HEK293 (cell line): ENCODE measurements around the gene HSF2BP.
A peak's percentile ranks its signal among the peaks of the same experiment; 100 is the strongest.

Experiments used
- CTCF ChIA-PET: fragments of 350-600 bp; formaldehyde crosslinking; extraction: SDS; loops from one replicate; lab custom pipeline; 2021; ENCODE audit warnings: antibody characterized with exemption; lab: Yijun Ruan, JAX
- POLR2A ChIA-PET: fragments of 300-600 bp; formaldehyde crosslinking; extraction: SDS; loops from one replicate; lab custom pipeline; 2020; ENCODE audit warnings: antibody characterized with exemption, inconsistent platforms; lab: Yijun Ruan, JAX
- H3K27ac ChIP-seq: fragments of 200-500 bp; sonication (Bioruptor generic); 2 replicates; pipeline ENCODE4 v1.5.1; 2014; ENCODE audit warnings: low read depth, low read length, control low read depth, inconsistent platforms; ENCODE audit errors: extremely low read depth
- H3K36me3 ChIP-seq, 2 experiments: fragments of 200-500 bp in 1 of 2; sonication (Bioruptor generic) in 1 of 2; 1 replicate in 1 of 2; 2 replicates in 1 of 2; pipeline ENCODE4 v1.5.1; 2014 to 2017; ENCODE audit warnings: inconsistent platforms in 2 of 2, low read length in 2 of 2; ENCODE audit not compliant: control insufficient read depth in 2 of 2, insufficient read depth in 1 of 2
- H3K4me1 ChIP-seq: fragments of 200-500 bp; sonication (Bioruptor generic); 2 replicates; pipeline ENCODE4 v1.5.1; 2014; ENCODE audit warnings: mild to moderate bottlenecking, low read length, inconsistent platforms; ENCODE audit not compliant: control insufficient read depth, insufficient read depth
- H3K4me3 ChIP-seq: 2 replicates; pipeline ENCODE4 v1.5.1; 2011; ENCODE audit warnings: low read depth, mild to moderate bottlenecking, control low read depth, low read length, moderate library complexity
- H3K9me3 ChIP-seq: fragments of 200-500 bp; sonication (Bioruptor generic); 2 replicates; pipeline ENCODE4 v1.5.1; 2014; ENCODE audit warnings: low read depth, low read length, inconsistent platforms; ENCODE audit not compliant: control insufficient read depth, insufficient read depth
- ATF2 ChIP-seq: fragments of 450-650 bp; formaldehyde crosslinking; IDR thresholded peaks from 2 replicates; pipeline ENCODE4 v1.5.1; 2016; ENCODE audit warnings: missing biosample characterization, missing genetic modification characterization, low read depth
- IKZF3 ChIP-seq: fragments of 450-650 bp; IDR thresholded peaks from 2 replicates; pipeline ENCODE4 v1.5.0; 2018; ENCODE audit warnings: missing biosample characterization, mild to moderate bottlenecking, missing genetic modification characterization, moderate library complexity
- PATZ1 ChIP-seq: fragments of 450-650 bp; formaldehyde crosslinking; IDR thresholded peaks from 2 replicates; pipeline ENCODE4 v1.5.1; 2016; ENCODE audit warnings: missing biosample characterization, missing genetic modification characterization
- REPIN1 ChIP-seq: fragments of 450-650 bp; formaldehyde crosslinking; IDR thresholded peaks from 2 replicates; pipeline ENCODE4 v1.5.1; 2017; ENCODE audit warnings: missing biosample characterization, missing genetic modification characterization, low read depth
- ZBTB17 ChIP-seq: fragments of 450-650 bp; formaldehyde crosslinking; IDR thresholded peaks from 2 replicates; pipeline ENCODE4 v1.5.1; 2016; ENCODE audit warnings: missing biosample characterization, missing genetic modification characterization
- ZNF280D ChIP-seq: fragments of 450-650 bp; formaldehyde crosslinking; IDR thresholded peaks from 2 replicates; pipeline ENCODE4 v1.5.1; 2016; ENCODE audit warnings: missing biosample characterization, missing genetic modification characterization
- ZNF362 ChIP-seq: fragments of 450-650 bp; formaldehyde crosslinking; IDR thresholded peaks from 2 replicates; pipeline ENCODE4 v1.5.1; 2016; ENCODE audit warnings: missing biosample characterization, missing genetic modification characterization
- ZNF433 ChIP-seq: fragments of 450-650 bp; formaldehyde crosslinking; IDR thresholded peaks from 2 replicates; pipeline ENCODE4 v1.5.1; 2016; ENCODE audit warnings: missing biosample characterization, missing genetic modification characterization, low read depth
- ZNF514 ChIP-seq: fragments of 450-650 bp; formaldehyde crosslinking; IDR thresholded peaks from 2 replicates; pipeline ENCODE4 v1.5.1; 2016; ENCODE audit warnings: missing biosample characterization, missing genetic modification characterization
- ZNF560 ChIP-seq: fragments of 450-650 bp; formaldehyde crosslinking; IDR thresholded peaks from 2 replicates; pipeline ENCODE4 v1.5.1; 2017; ENCODE audit warnings: missing biosample characterization, missing genetic modification characterization, borderline replicate concordance
- ZNF660 ChIP-seq: fragments of 450-650 bp; IDR thresholded peaks from 2 replicates; pipeline ENCODE4 v1.5.1; 2018; ENCODE audit warnings: missing biosample characterization, mild to moderate bottlenecking, missing genetic modification characterization
- ZSCAN23 ChIP-seq: fragments of 450-650 bp; formaldehyde crosslinking; IDR thresholded peaks from 2 replicates; pipeline ENCODE4 v1.5.1; 2016; ENCODE audit warnings: missing biosample characterization, missing genetic modification characterization
- ZSCAN30 ChIP-seq: fragments of 450-650 bp; IDR thresholded peaks from 2 replicates; pipeline ENCODE4 v1.5.1; 2018; ENCODE audit warnings: missing biosample characterization, mild to moderate bottlenecking, missing genetic modification characterization, moderate library complexity

HSF2BP gene

GRCh38 chr21:43597540-43598250, 61.6 kb downstream of the HSF2BP start (continued):
- no peak for TF ChIP-seq ZNF280D (tag by site-specific recombination)

GRCh38 chr21:43597052-43597451, 62.2 kb downstream of the HSF2BP start:
- no peak for TF ChIP-seq ZSCAN23
- TF ChIP-seq ZBTB17 = peak; percentile 33; the same call in 1 of the 2 replicates
- H3K4me3 ChIP-seq = no peak overlapping the region
- ChIA-PET POLR2A (interaction anchor here (0.6 to 1.4 kb wide), 3 partner anchors 10 to 110 kb away, joined by 3 to 4 read pairs (median 4); no protein-coding TSS in a partner anchor), CTCF (interaction anchor here (1.2 to 2.6 kb wide), 4 partner anchors 9 to 49 kb away, joined by 3 to 8 read pairs (median 8); no protein-coding TSS in a partner anchor)
- no peaks in the 10 kb centered on the region for H3K36me3 ChIP-seq
- no peaks in the 10 kb centered on the region for H3K9me3 ChIP-seq
- no peak overlapping the region for H3K27ac ChIP-seq
- H3K4me1 ChIP-seq = no peaks in the 10 kb centered on the region

- Histone ChIP-seq H3K4me1 (no peaks in the 10 kb centered on the region), H3K9me3 (no peaks in the 10 kb centered on the region), H3K4me3 (no peak overlapping the region), H3K36me3 (no peaks in the 10 kb centered on the region), H3K27ac (no peak overlapping the region)
- ChIA-PET POLR2A (interaction anchor here (0.6 to 1.4 kb wide), 4 partner anchors 10 to 110 kb away, joined by 3 to 4 read pairs (median 4); no protein-coding TSS in a partner anchor), CTCF (interaction anchor here (0.7 to 2.6 kb wide), 4 partner anchors 9 to 22 kb away, joined by 3 to 8 read pairs (median 5); no protein-coding TSS in a partner anchor)
- TF ChIP-seq IKZF3 (tag by site-specific recombination) (no peak), REPIN1 (tag by site-specific recombination) (no peak), ZSCAN30 (tag by site-specific recombination) (no peak), ZNF560 (no peak), ZNF514 (tag by site-specific recombination) (no peak), ZNF660 (no peak), ZNF433 (tag by site-specific recombination) (no peak), PATZ1 (tag by site-specific recombination) (no peak), ATF2 (no peak), ZNF362 (no peak)
These were observed 62.7 kb downstream of the HSF2BP start for GRCh38 chr21:43596616-43597015.
